Karpas-422 (cell line): ENCODE data around the gene ABI3BP. TPM values are rescaled to one million over a fixed set of nuclear protein-coding genes. Genes with fewer than 3 reads are reported as not detected.
"Not testable (repeated sequence)": the region's sequence is repeated elsewhere in the genome, so short reads cannot be mapped to it uniquely, and the experiment has no call there.

Experiments
- DNase-seq: peaks from one replicate; pipeline ENCODE4 v3.0.0-alpha.2; 2015
- H2AFZ ChIP-seq: fragments of 200-600 bp; sonication (generic); 2 replicates; pipeline ENCODE4 v1.6.1; 2014; ENCODE audit warnings: antibody characterized with exemption, low read length, mixed read lengths
- H3K27ac ChIP-seq: fragments of 200-600 bp; sonication (generic); 2 replicates; pipeline ENCODE4 v1.5.1; 2014; ENCODE audit warnings: mild to moderate bottlenecking, low read length, moderate library complexity
- H3K27me3 ChIP-seq: fragments of 200-600 bp; sonication (generic); 2 replicates; pipeline ENCODE4 v1.6.1; 2014; ENCODE audit warnings: low read length, mixed read lengths
- H3K36me3 ChIP-seq: fragments of 200-600 bp; sonication (generic); 2 replicates; pipeline ENCODE4 v1.6.1; 2014; ENCODE audit warnings: low read length, mixed read lengths; ENCODE audit not compliant: insufficient read depth
- H3K4me1 ChIP-seq: fragments of 200-600 bp; sonication (generic); 2 replicates; pipeline ENCODE4 v1.6.1; 2014; ENCODE audit warnings: mild to moderate bottlenecking, low read length, mixed read lengths
- H3K4me2 ChIP-seq: fragments of 200-600 bp; sonication (generic); 2 replicates; pipeline ENCODE4 v1.6.1; 2014; ENCODE audit warnings: low read length, low read depth, mild to moderate bottlenecking; ENCODE audit not compliant: poor library complexity, severe bottlenecking
- H3K4me3 ChIP-seq: fragments of 200-600 bp; sonication (generic); 2 replicates; pipeline ENCODE4 v1.5.1; 2014; ENCODE audit warnings: mild to moderate bottlenecking, antibody characterized with exemption, low read length, mixed read lengths
- H3K79me2 ChIP-seq: fragments of 200-600 bp; sonication (generic); 2 replicates; pipeline ENCODE4 v1.6.1; 2014; ENCODE audit warnings: mild to moderate bottlenecking, low read length, mixed read lengths
- H3K9ac ChIP-seq: fragments of 200-600 bp; sonication (generic); 2 replicates; pipeline ENCODE4 v1.6.0; 2014; ENCODE audit warnings: low read length
- H3K9me2 ChIP-seq: fragments of 200-600 bp; sonication (generic), shearing (Covaris generic); replicated peaks from 2 replicates; pipeline ENCODE4 v1.6.0; 2014; ENCODE audit warnings: mild to moderate bottlenecking, low read length, moderate library complexity; ENCODE audit not compliant: insufficient read depth
- H3K9me3 ChIP-seq: fragments of 300-700, 200-600 bp; sonication (generic); 2 replicates; pipeline ENCODE4 v1.6.1; 2014; ENCODE audit warnings: low read length, mixed read lengths
- H4K20me1 ChIP-seq: fragments of 200-600 bp; sonication (generic); 2 replicates; pipeline ENCODE4 v1.6.1; 2014; ENCODE audit warnings: mild to moderate bottlenecking, antibody characterized with exemption, low read length, low read depth; ENCODE audit not compliant: insufficient read depth
- total RNA-seq: library from RNA; depleted of rRNA; stranded (reverse); fragments of >200 nt; shearing (Covaris generic); gene quantifications from 2 replicates; pipeline ENCODE4 v1.2.3, GENCODE V29; 2014; ENCODE audit warnings: low replicate concordance

The ABI3BP gene
- total RNA-seq, 1 experiment from 2014 or later = not detected

DNA sequence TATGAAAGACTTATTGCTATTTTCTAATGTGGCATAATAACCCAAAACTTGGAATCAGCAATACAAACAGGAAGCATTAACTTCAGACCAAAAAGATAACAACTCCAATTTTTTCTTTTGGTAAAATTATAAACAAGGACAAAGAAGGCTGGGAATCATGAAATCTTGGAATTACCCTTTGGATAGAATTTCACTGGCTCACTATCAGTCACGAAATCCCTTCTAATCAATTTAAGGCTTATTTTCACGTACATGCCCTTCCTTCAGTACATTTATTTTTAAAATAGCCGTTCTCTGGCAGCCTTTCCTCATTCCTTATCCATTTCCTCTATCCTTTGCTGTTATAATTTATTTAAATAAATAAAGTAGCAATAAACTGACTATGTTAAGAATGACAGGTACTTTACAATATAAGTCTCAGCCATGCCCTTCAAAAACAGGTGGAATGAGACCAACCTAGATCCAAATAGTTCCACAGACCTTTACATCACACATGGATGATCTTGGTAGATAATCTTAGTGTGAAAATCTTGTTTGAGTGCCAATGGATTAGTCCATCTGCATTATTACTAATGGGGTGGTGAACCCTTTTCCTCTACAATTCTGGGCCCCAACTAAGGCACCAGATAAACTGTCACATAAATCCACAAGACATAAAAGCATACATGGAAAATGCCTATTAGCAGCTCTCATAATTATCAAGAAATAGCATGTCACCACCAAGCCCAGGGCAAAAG is 38.9 kb downstream of the ABI3BP start:
- Histone ChIP-seq H3K9ac (no peak overlapping the region), H3K36me3 (no peaks in the 10 kb centered on the region), H4K20me1 (no peaks in the 10 kb centered on the region), H3K27me3 (no peaks in the 10 kb centered on the region), H3K79me2 (no peaks in the 10 kb centered on the region), H3K4me3 (no peak overlapping the region), H3K9me3 (no peaks in the 10 kb centered on the region), H3K4me2 (no peak overlapping the region), H2AFZ (no peak overlapping the region), H3K4me1 (no peaks in the 10 kb centered on the region), H3K9me2 (no peaks in the 10 kb centered on the region), H3K27ac (no peak overlapping the region)
- no peak for DNase-seq

DNA sequence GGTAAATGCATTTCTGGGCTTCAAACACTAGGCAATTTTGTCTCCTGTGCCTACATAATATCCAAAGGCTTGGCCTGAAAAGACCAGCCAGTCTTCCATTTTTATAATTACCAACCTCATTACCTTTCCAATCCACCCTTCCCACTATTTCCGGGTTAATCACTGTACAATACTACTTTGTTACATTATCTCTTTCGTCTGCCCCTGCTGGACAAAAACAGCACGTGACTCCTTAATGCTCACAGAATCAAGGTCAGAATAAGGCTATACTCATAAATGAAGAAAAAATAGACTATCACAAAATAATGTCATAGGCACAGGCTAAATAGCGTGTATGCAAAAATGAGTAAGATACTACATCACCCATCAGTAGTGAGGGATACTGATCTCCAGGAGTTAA is 40.1 kb downstream of the ABI3BP start:
- no peak overlapping the region for H2AFZ ChIP-seq

DNA sequence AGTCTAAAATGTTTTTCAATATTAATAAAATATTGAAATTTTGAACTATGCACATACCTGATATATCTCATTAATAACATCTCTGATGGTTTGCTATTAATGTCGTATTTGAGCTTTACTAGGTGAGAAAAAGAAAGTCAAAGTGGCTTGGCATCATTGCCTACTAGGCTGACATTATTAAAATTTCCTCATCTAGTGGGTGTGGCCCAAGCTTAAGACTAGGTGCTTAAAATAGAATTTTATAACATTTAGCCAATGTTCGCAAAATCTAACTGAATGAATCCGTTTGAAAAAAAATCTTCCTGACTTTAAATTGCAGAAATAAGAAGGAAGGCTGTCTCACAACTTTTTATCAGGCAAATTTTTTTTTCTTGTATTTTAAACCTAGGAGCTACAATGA is 46.1 kb downstream of the ABI3BP start:
- Histone ChIP-seq H3K27me3 (no peaks in the 10 kb centered on the region), H3K9me2 (no peaks in the 10 kb centered on the region), H3K9ac (no peak overlapping the region), H3K9me3 (no peaks in the 10 kb centered on the region), H3K36me3 (no peaks in the 10 kb centered on the region), H2AFZ (no peak overlapping the region), H3K27ac (no peak overlapping the region), H3K4me1 (no peaks in the 10 kb centered on the region), H3K4me3 (no peak overlapping the region), H4K20me1 (no peaks in the 10 kb centered on the region), H3K4me2 (no peak overlapping the region), H3K79me2 (no peaks in the 10 kb centered on the region)
- DNase-seq = no peak

More for the DNA sequence above, 40.1 kb downstream of the ABI3BP start:
- Histone ChIP-seq H3K9me2 (no peaks in the 10 kb centered on the region), H3K27me3 (no peaks in the 10 kb centered on the region), H3K9me3 (no peaks in the 10 kb centered on the region), H3K4me1 (no peaks in the 10 kb centered on the region), H3K9ac (no peak overlapping the region), H3K27ac (no peak overlapping the region), H3K36me3 (no peaks in the 10 kb centered on the region), H3K4me2 (no peak overlapping the region), H3K79me2 (no peaks in the 10 kb centered on the region), H4K20me1 (no peaks in the 10 kb centered on the region), H3K4me3 (no peak overlapping the region)
- no peak for DNase-seq

DNA sequence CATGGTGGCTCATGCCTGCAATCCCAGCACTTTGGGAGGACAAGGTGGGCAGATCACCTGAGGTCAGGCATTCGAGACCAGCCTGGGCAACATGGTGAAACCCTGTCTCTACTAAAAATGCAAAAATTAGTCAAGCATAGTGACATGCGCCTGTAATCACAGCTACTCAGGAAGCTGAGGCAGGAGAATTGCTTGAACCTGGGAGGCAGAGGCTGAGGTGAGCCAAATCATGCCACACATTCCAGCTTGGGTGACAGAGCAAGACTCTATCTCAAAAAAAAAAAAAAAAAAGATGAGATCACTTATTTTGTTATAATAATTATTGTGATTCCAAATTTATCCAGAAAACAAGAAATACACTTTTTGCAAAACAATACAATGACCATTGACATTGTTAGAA is 47.1 kb downstream of the ABI3BP start:
- H4K20me1 ChIP-seq, DNase-seq, H3K4me2 ChIP-seq, H3K27ac ChIP-seq, H3K79me2 ChIP-seq, H3K27me3 ChIP-seq, H3K9me2 ChIP-seq, H3K9me3 ChIP-seq, H2AFZ ChIP-seq, H3K4me3 ChIP-seq, H3K9ac ChIP-seq, H3K36me3 ChIP-seq, H3K4me1 ChIP-seq: not testable (repeated sequence)

DNA sequence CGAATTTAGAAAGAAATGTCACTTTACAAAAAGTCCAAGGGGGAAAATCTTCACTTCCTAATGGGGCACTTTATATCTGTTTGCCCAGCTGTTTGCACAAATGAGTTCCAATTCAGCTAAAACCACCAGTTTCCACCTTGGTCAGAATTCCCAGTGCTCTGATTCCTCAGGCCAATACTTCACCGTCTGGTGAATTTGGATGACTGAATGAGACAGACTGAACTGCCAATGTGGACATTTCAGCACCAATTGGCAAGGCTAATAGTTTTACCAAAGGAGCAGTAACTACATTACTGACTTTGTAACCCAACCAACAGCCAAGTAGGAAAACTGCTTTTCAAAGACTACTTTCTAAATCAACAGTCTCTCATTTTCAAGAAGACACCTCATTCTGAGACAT is 51.8 kb downstream of the ABI3BP start:
- Histone ChIP-seq H3K79me2 (no peaks in the 10 kb centered on the region), H3K4me3 (no peak overlapping the region), H4K20me1 (no peaks in the 10 kb centered on the region), H2AFZ (no peak overlapping the region), H3K36me3 (no peaks in the 10 kb centered on the region), H3K9me2 (no peaks in the 10 kb centered on the region), H3K9me3 (no peaks in the 10 kb centered on the region), H3K27ac (no peak overlapping the region), H3K4me1 (no peaks in the 10 kb centered on the region), H3K9ac (no peak overlapping the region), H3K27me3 (no peaks in the 10 kb centered on the region), H3K4me2 (no peak overlapping the region)
- DNase-seq = no peak

DNA sequence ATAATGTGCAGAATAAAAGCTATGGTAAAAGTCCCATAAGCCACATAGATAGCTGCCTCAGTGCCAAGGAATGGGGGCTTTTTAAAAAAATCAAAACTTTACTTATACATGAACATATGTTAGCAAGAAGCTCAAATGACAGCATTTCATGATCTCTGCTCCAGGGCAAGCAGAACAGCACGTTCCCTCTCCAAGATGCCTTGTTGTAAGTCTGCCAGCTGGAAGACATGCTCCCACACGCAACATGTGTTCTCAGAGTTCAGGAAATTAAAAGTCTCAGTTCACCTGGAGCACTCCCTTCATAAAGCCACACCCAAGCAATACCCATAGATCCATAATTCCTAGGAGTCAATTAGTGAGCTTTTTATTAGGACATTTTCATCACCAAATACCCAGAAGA is 52.2 kb downstream of the ABI3BP start:
- H3K9me3 ChIP-seq = no peaks in the 10 kb centered on the region
- H3K36me3 ChIP-seq = no peaks in the 10 kb centered on the region
- no peak overlapping the region for H3K4me2 ChIP-seq
- H4K20me1 ChIP-seq = no peaks in the 10 kb centered on the region
- no peaks in the 10 kb centered on the region for H3K79me2 ChIP-seq
- H3K4me1 ChIP-seq = no peaks in the 10 kb centered on the region
- no peaks in the 10 kb centered on the region for H3K9me2 ChIP-seq
- DNase-seq = no peak
- no peak overlapping the region for H3K27ac ChIP-seq
- no peak overlapping the region for H2AFZ ChIP-seq
- H3K9ac ChIP-seq = no peak overlapping the region
- H3K27me3 ChIP-seq = no peaks in the 10 kb centered on the region
- no peak overlapping the region for H3K4me3 ChIP-seq

DNA sequence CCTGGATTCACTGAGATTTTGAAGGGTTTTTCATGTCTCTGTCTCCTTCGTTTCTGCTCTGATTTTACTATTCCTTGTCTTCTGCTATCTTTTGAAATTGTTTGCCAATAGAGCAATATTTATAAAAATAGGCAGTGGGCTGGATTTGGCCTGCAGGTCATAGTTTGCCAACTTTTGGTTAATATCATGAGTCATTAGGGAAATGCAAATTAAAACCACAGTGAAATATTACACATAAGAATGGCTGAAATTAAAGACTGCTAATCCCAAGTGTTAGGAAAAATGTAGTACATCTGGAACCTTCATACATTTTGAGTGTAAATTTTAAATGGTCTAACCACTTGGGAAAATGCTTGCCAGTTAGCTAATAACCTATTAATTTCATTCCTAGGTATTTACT is 56.3 kb downstream of the ABI3BP start:
- Histone ChIP-seq H3K9ac (no peak overlapping the region), H3K4me1 (no peaks in the 10 kb centered on the region), H3K4me3 (no peak overlapping the region), H4K20me1 (no peaks in the 10 kb centered on the region), H3K9me3 (no peaks in the 10 kb centered on the region), H3K27me3 (no peaks in the 10 kb centered on the region), H3K9me2 (no peaks in the 10 kb centered on the region), H2AFZ (no peak overlapping the region), H3K4me2 (no peak overlapping the region), H3K79me2 (no peaks in the 10 kb centered on the region), H3K27ac (no peak overlapping the region), H3K36me3 (no peaks in the 10 kb centered on the region)
- no peak for DNase-seq

DNA sequence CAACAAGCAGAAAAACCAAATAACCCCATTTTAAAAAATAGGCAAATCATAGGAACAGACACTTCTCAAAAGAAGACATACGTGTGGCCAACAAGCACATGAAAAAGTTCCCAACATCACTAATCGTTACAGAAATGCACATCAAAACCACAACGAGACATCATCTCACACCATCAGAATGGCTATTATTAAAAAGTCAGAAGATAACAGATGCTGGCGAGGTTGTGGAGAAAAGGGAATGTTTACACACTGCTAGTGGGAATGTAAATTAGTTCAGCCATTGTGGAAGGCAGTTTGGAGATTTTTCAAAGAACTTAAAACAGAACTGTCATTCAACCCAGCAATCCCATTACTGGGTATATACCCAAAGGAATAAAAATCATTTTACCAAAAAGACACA is 60.7 kb downstream of the ABI3BP start:
- Histone ChIP-seq H3K9me3 (no peaks in the 10 kb centered on the region), H3K4me3 (no peak overlapping the region), H3K36me3 (no peaks in the 10 kb centered on the region), H3K4me2 (no peak overlapping the region), H3K9me2 (no peaks in the 10 kb centered on the region), H3K27me3 (no peaks in the 10 kb centered on the region), H3K79me2 (no peaks in the 10 kb centered on the region), H3K9ac (no peak overlapping the region), H4K20me1 (no peaks in the 10 kb centered on the region), H3K4me1 (no peaks in the 10 kb centered on the region), H2AFZ (no peak overlapping the region), H3K27ac (no peak overlapping the region)
- no peak for DNase-seq
